Right renal cortex interstitium (tissue), 3 donors: ENCODE results near the gene COX4I2. TPM values are rescaled to one million over a fixed set of nuclear protein-coding genes. Genes with fewer than 3 reads are reported as not detected.

ENCODE experiments used
- DNase-seq, 3 donors: peaks; one replicate each; pipeline ENCODE4 v3.0.0-alpha.2; 2013; ENCODE audit warnings: low read depth in 3 of 3, low spot score in 2 of 3
- polyA plus RNA-seq, 3 donors: library from polyadenylated mRNA; unstranded; fragments of 120-200 nt; gene quantifications; one replicate each; pipeline ENCODE4 v1.2.1, GENCODE V29; 2013; ENCODE audit not compliant: insufficient read length in 3 of 3

Gene COX4I2
- polyA plus RNA-seq, 3 donors = 1.5 to 2.7 (median 2.3) TPM

DNA sequence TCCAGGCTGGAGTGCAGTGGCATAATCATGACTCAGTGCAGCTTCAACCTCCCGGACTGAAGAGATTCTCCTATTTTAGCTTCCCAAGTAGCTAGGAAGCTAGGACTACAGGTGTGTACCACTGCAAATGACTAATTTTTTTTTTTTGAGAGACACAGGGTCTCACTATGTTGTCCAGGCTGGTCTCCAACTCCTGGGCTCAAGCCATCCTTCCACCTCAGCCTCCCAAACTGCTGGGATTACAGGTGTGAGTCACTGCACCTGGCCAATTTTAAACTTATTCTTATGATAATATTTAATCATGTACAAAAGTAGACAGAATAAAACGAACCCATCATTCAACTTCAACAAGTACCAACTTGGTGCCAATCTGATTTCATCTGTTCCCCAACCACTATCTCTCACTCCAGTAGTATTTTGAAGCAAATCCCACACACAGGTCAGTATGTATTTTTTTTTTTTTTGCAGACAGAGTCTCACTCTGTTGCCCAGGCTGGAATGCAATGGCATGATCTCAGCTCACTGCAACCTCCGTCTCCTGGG lies 52.5 kb downstream of the COX4I2 start:
- no peak for DNase-seq

DNA sequence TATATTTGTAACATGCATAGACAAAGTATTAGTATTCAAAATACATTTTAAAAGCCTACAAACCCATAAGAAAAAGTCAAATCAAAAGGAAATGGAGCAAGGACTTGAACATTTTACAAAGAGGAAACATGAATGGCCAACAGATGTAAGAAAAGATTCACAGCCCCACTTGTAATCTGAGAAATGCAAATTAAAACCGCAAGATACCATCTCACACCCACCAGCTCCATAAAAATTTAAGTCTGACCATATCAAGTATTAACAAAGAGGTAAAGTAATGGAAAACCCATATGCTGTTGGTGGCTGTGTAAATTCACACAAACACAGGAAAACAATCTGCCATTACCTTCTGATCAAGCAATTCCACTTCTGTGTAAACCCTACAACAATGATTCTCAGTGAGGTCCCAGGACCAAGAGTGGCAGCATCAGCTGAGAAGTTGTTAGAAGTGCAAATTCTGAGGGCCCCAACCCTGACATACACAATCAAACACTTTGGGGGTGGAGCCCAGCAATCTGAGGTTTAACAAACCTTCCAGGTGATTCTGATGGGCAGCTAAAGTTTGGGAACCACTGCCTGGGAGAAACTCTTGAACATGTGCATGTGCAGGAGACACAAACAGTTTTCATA lies 54.0 kb downstream of the COX4I2 start:
- DNase-seq = no peak

DNA sequence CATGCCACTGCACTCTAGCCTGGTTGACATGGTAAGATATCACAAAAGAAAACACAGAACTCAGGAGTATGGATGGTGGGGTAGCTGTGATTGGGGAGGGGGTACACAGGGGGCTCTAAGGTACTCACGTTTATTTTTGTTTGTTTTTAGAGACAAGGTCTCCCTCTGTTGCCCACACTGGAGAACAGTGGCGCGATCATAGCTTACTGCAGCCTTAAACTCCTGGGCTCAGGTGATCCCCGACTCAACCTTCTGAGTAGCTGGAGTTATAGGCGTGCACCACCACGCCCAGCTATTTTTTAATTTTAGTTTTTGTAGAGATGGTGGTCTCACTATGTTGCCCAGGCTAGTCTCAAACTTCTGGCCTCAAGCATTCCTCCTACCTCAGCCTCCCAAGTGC lies 55.7 kb downstream of the COX4I2 start:
- DNase-seq = no peak

DNA sequence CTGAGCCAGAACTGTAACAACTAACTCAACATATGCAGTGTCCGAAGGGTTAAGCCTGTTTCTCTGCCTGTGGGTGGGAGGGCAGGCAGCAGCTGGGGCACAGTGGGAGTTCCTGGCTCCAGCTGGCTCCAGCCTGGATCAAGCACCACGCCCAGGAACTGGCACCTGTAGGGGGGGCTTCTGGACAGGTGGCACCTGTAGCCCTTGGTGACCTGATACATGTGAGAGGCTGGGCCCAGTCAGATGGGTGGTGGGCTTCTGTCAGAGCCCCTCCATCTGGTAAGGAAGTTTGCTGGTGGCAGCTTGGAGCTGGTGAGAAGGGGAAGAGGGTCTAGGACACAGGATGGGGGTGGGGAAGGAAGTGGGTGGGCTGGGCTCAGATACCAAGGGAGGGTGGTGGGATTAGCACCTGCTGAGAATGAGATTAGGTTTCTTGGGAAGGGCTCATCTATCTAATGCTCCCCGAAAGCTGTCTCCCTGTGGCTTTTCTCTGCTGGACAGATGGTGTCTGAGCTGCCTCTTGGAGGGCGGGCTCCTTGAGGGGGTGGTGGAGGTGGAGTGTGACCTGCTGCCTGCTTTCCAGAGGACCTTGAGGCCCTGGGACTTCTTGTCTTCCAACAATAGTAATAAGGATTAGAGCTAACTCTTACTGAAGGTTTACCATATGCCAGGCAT lies 56.4 kb downstream of the COX4I2 start:
- DNase-seq = no peak

Other genes with a start within 250 kb of the COX4I2 start
- gene DEFB119, start 247.3 kb upstream of the COX4I2 start, polyA plus RNA-seq = not detected
- not detected for gene DEFB121, start 231.7 kb upstream of the COX4I2 start, polyA plus RNA-seq
- gene DEFB123, start 197.3 kb upstream of the COX4I2 start, polyA plus RNA-seq = not detected
- gene DEFB124, start 162.8 kb upstream of the COX4I2 start, polyA plus RNA-seq = not detected
- gene REM1, start 162.6 kb upstream of the COX4I2 start, polyA plus RNA-seq = under 1 TPM; 0.57 to 0.67 (median 0.60) TPM
- 100 to 1,000 TPM; 130 to 147 (median 133) TPM for gene HM13, start 123.5 kb upstream of the COX4I2 start, polyA plus RNA-seq
- 100 to 1,000 TPM; 147 to 215 (median 156) TPM for gene ID1, start 32.6 kb upstream of the COX4I2 start, polyA plus RNA-seq
- 10 to 100 TPM; 71.6 to 82.0 (median 81.4) TPM for gene BCL2L1, start 85.0 kb downstream of the COX4I2 start, polyA plus RNA-seq
- 10 to 100 TPM; 48.5 to 53.8 (median 51.6) TPM for gene TPX2, start 101.4 kb downstream of the COX4I2 start, polyA plus RNA-seq
- gene MYLK2, start 181.4 kb downstream of the COX4I2 start, polyA plus RNA-seq = under 1 TPM; 0.57 to 0.79 (median 0.62) TPM
- 1 to 10 TPM; 3.5 to 6.5 (median 5.3) TPM for gene FOXS1, start 207.7 kb downstream of the COX4I2 start, polyA plus RNA-seq
- 10 to 100 TPM; 15.3 to 18.8 (median 16.4) TPM for gene DUSP15, start 232.6 kb downstream of the COX4I2 start, polyA plus RNA-seq
- 1 to 10 TPM; 2.7 to 3.3 (median 2.9) TPM for gene TTLL9, start 232.7 kb downstream of the COX4I2 start, polyA plus RNA-seq